ACHN (cell line): Measurements from ENCODE around the gene CHRNG.
"Not testable (repeated sequence)": the region's sequence is repeated elsewhere in the genome, so short reads cannot be mapped to it uniquely, and the experiment has no call there.

Experiments
- DNase-seq: peaks from one replicate; pipeline ENCODE4 v3.0.0-alpha.2; 2015
- in situ Hi-C: cut with HindIII; loops from 2 replicates; pipeline ENCODE4 v1.10.0; 2017; ENCODE audit warnings: low sequenced_read_pairs, low pct_ligation_motif_present, low pct_unique_long_range_greater_than_20kb

The CHRNG gene

DNA sequence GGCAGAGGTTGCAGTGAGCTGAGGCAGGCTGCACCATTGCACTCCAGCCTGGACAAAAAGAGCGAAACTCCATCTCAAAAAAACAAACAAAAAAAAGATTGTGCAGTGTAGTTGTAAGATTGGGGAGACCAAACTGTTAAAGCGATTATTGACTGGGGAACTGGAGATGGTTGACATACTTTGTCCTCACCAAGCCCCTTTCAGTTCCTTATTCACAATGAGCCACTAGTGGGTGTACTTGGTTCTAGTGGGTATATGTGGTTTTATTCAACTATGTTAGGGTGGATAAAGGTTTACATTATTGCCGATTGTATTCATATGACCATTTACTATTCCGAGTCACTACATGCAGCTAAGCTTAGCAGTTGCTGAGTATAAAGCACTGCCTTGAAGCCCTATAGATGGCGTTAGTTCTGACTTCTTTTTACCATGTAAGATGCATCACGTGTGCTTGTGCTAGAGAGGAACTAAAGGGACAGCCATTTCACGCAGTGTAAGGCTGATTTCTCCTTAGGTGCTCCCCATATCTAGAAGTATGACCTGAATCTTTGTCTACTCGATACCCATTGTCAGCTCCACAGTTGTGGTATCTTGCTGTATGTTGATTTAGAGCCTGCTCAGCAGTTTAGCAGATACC, 23.1 kb downstream of the CHRNG start:
- DNase-seq = no peak
- in situ Hi-C loops = no loop called here

DNA sequence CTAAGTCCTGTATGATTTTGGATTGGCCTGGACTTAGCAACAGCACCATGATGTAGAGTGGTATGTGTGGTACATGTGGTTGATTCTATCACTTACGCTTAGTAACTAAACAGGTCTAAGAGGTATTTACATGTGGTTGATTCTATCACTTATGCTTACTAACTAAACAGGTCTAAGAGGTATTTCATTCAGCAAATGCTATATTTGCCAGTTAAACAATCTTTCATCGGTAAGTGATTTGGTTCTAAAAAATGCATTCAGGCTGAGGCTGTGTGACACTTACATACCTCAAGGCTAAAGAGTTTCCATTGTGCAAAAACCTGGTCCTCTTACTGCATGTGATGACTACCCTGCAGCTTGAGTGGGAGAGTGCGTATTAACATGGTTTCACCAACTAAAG, 24.1 kb downstream of the CHRNG start:
- DNase-seq = no peak
- in situ Hi-C loops = no loop called here

DNA sequence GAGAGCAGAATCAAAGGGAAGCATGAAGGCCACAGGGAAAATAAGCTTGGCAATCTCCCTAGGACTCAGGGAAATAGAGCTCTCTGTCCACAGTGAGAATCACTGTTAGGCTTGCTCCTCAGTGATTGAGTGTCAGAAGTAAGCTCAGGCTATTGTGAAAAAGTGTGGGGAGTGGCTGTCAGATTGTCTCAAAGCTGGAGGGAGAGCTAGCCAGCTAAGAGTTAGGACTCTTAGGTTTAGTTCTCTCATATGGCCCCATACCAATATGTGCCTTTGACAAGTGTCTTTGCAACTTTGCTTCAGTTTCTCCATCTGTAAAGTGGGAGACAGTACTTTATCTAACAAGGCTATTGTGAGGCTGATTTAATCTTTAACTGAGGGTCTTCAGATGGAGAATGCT, 28.2 kb downstream of the CHRNG start:
- in situ Hi-C loops = no loop called here
- DNase-seq = no peak

DNA sequence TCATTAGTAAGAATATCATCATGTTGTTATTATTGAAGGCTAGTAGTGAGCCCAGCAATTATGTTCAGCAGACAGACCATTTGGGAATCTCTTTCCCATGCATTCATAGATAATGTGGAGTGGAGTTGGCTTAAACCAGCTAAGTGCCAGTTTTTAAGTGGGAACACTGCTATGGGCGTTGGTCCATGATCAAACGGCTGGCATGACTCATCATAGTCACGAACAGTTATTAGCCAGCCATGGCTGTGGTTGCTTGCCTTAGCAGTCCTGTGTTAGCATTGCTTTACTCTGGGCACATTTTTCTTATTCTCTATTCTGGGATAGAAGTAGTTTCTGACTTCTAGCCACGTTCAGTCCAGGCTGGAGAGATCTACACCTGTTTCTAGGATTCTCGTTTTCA, 28.7 kb downstream of the CHRNG start:
- DNase-seq = peak; percentile 81
- in situ Hi-C loops = no loop called here

DNA sequence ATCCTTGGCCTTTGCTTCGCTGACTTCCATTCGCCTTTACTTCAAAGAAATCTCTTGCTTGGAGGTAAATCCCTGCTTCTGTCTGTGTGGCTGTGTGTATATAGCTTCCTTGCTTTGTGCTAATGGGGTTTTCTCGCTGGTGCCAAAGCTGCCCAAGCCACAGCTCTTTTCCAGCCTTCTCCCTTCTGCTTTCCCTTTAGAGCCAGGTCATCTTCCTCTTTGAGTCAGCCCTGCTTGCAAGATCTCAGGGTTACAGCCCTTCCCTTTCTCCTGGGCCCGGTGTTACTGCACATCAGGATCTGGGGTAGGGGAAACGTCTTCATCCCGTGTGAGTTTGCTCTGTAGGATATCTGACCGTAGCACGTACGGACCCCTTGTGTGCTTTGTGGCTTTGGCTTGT, 30.0 kb downstream of the CHRNG start:
- DNase-seq = no peak
- in situ Hi-C loops = no loop called here

DNA sequence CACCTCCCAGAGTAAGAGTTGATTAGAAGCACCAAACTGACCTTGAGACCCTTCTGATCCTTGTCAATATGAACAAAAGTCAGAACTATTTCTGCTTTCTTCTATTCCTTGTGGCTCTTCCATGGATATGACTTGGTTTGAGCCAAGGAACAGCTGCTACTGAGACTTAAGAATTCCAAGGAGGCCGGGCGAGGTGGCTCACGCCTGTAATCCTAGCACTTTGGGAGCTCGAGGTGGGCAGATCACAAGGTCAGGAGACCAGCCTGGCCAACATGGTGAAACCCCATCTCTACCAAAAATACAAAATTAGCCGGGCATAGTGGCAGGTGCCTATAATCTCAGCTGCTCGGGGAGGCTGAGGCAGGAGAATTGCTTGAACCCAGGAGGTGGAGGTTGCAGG, 31.0 kb downstream of the CHRNG start:
- in situ Hi-C loops, DNase-seq: not testable (repeated sequence)

DNA sequence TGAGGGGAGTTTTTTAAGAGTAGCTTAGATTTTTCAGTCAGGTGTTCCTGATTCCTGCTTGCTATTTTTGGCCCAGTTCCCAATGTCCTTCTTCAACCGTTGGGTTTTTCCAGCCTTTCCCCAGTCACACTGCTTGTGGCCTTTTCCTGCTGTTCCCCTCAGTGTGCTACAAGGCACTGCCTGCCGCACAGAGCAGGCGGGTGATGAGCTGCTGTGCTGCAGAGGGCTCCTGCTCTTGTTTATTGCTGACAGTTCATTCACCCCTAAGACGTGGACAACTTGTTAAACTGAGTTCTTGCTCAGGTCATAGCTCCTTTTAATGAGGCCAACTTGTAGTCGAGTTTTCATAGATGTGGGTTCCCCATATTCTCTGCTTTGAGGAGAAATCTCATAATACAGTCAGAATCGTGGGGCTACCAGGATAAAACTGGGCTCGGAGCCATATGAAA, 31.6 kb downstream of the CHRNG start:
- in situ Hi-C loops = no loop called here
- no peak for DNase-seq

DNA sequence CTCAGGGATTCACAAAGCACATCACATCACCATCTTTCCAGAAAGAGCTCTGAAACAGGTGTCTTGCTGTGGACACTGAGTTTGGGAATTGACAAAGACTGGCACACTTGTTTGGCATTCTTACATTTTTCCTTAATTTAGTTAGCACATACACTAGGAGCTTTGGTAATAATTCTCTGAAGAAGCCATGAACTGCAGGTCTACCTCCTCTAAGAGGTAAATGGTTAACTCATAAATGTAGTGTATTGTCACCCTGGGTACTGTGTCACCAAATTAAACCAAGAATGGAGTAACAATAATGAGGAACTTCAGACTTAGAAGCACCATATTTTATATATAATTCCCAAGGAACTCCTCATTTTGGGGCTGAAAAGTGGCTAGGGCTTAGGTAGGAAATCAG, 33.5 kb downstream of the CHRNG start:
- peak; percentile 33 for DNase-seq
- in situ Hi-C loops = no loop called here

DNA sequence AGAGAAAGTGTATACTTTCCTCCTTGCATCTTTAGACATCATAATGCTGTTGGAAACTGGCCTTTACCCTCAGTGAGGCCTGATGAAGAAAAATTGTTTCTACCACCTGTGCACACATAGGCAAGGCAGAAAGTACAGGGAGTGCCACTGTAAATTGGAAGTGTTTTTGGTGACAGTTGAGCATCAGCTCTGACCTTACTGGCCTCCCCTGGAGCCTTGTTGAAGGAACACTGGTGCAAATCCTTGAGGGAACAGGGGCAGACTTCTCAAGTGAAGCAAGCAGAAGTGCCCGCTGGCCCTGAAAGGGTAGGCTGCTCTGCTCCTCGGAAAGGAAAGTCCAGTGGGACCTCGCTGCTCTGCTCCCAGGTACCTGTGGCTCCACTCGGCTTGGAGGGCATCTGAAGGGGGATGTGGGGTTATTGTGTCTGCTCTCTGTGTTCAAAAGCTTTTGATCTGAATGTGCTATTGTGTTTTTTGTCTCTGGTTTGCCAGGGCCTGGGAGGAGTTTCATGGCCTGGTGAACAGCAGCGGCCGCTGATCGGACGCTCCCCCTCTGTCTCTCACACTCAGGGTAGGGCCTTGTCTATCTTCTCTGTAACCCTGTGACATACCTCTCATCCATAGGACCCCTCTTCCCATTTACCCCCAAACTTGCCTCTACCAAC, 34.4 kb downstream of the CHRNG start:
- in situ Hi-C loops = no loop called here

DNA sequence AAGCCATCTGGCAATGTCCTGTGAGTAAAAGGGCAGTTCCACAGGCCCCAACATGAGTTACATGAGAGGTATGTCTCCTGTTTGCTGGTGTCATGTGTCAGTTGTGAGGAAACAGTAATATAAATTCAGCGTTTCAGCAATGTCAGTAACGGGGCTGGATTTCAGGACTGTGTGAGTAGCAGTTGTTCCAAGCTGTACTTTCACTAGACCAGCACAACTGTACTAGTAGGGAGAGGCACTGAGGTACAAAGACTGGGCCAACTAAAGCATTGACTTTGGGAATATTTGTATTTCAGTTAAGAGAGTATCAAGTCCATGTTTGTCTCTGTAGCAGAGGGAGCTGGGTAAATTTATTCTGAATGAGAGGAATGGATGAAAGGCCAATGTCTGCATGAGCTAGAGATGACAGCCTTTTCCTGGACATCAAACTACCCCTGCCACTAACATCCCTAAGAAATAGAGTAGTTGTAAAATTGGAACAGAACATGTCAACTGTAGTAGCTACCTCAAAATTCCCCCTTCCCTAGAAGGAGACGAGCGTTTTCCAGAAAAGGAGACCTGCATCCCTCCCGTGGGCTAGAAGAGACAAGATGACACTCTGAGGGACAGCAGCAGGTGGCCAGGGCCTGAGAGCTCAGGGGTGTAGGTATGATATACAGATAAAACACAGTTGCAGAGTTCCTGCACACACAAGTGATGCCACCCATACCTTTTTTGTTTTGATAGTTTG, 35.3 kb downstream of the CHRNG start:
- in situ Hi-C loops = no loop called here
- DNase-seq = no peak

More for the DNA sequence above, 34.4 kb downstream of the CHRNG start:
- no peak for DNase-seq

DNA sequence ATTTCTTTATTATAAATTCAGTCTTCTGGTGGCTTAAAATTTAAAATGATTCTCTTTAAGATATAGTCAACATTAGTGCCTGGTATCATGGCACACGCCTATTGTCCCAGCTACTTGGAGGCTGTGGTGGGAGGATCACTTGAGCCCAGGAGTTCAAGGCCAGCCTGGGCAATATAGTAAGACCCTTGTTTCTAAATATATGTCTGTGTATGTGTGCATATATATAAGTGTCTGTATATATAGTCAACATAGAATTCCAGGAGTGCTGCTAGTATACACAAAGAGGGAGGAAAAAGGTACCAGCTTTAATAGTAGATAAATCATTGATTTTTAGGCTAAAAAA, 35.9 kb downstream of the CHRNG start:
- in situ Hi-C loops = no loop called here

DNA sequence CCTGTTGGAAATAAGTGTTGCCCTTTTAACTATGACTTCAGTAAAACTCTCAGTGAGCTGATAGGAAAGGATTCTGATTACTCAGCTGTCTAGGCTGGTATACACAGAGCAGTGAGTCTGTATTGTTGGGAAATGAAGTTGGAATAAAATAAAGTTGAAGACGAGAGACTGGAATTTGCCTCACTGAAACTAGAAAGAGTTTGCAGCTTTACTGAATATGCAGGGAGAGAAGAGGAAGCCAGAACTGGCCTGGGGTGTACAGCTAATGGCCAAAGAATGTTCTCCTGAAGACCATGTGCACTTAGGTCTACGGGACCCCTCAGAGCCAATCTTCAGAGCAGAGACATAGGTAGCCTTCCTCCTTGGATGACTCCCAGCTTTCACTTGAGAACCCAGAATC, 37.5 kb downstream of the CHRNG start:
- in situ Hi-C loops = no loop called here
- DNase-seq = no peak

More for the DNA sequence above, 35.9 kb downstream of the CHRNG start:
- no peak for DNase-seq

DNA sequence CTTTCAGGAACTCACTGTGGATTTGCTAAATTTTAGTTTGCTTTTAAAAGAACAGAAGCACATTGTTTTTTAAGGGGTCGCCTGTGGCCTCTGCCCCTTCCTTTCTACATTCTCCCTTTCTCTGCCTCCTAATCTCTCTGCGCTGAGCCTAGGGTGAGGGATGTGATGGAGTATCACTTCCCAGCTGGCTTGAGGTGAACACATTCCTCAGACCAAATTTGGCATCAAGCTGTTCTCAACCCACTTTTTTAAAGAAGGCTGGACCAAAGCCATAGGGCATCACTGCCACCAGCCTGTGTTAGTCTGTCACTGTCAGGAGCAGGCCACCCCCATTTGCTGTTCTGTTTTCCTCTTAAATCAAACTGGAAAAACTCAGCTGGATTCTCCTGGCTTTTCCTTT, 38.3 kb downstream of the CHRNG start:
- DNase-seq = no peak
- in situ Hi-C loops = no loop called here

DNA sequence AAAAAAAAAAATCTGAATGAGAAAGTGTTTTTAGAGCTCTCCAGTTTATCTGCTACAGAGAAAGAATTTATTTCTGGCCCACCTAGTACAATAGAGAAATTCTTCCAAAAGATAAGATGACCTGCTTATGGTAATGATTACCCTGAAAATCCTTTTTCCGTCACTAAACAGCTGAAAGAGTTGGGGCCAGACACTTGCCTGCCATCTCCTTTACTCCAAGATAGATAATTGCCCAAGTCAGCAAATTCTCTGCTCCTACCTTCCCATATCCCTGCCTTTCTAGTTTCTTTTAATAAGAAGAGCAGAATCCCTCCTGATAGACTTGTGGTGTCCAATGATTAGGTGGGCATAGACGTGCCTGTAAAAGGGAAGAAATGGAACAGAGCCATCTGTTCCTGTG, 39.1 kb downstream of the CHRNG start:
- no peak for DNase-seq
- in situ Hi-C loops = no loop called here

DNA sequence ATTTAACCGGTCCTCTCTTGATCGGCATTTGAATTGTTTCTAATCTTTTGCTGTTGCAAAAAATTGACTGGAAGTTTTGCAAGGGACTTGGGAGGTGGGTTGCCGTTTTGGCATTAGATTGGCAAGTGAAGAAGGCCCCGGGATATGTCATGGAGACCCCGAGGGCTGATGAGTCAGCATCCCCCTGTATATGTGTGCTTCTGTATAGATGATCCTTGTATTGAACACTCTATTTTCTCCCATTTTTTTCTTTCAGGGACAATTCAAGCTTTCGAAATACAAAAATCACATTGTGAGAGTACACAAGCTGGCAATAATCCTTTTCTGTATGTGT, 41.1 kb downstream of the CHRNG start:
- no peak for DNase-seq
- in situ Hi-C loops = no loop called here

DNA sequence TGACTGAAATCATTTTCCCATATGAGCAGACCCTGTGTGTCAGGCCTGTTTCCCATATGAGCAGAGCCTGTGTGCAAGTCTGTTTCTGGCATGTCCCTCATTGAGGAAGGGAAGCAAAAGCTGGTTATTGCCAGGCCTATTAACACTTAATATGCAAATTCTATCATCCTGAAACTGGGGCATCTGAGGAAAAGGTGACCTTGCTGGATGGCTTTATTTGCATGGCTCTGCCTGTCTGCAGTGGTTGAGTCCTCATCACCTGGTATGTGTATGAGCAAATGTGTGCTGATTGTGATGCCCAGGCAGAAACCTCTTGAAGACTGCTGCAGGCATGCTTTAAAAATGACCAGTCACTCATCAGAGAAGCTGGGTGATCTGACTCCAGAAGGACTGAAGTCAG, 42.2 kb downstream of the CHRNG start:
- DNase-seq = no peak
- in situ Hi-C loops = no loop called here

DNA sequence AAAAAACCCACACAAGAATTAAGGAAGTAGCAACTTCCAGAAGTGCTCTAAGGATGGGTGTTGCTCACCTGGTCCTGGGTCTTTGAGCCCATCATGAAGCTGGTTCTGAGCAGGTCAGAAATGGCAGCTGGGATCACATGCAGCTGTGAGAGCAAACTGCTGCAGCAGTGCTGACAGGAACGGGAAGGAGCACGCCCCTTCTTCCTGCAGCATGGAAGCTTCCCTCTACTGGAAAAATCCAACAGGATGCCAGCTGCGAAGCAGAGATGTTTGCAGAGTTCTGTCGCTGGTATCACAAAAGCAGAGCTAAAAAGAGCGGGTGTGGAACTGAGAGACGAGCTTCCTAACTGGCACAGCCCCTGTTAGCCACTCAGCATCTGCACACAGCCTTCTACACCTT, 44.7 kb downstream of the CHRNG start:
- in situ Hi-C loops = no loop called here
- DNase-seq = no peak

DNA sequence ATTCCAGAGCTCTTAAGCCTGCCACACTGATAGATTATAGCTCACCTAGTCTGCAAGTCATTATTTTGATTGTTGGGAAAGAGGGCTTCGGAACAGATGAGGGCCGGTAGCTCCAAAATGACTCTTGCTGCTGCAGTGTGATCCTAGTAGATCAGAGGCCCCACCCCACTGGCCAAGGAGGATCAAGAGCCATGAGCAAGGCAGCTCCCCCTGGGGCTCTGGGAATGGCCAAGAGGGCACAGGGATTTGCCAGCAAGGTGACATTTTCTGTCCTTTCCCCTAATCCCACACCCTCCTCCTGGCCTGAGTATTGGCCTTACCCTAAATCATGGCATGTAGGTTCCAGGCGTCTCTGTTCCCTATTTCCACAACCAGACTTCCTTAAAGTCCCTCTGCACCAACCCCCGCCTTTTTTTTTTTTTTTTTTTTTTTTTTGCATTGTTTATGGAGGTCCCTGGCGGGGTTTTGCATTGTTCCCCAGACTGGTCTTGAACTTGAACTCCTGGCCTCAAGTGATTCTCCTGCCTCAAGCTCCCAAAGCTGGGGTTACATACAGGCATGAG, 47.5 kb downstream of the CHRNG start:
- no peak for DNase-seq
- in situ Hi-C loops = no loop called here

DNA sequence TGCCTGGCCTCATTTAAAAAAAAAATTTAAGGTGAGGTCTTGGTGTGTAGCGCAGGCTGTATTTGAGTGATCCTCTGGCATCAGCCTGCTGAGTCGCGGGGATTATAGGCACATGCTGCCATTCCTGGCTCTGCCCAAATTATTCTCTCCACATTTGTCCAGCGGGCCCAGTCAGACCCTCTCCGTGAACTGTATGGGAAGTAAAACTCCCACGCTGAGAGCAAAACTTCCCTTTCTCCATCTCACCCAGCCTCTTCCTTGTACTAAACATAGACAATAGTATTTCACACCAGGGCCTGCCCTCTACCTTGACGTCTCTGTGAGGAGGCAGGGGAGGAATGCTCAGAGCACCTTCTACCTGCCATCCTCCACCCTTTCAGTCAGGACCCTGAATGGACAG, 48.0 kb downstream of the CHRNG start:
- DNase-seq = no peak
- in situ Hi-C loops = no loop called here

DNA sequence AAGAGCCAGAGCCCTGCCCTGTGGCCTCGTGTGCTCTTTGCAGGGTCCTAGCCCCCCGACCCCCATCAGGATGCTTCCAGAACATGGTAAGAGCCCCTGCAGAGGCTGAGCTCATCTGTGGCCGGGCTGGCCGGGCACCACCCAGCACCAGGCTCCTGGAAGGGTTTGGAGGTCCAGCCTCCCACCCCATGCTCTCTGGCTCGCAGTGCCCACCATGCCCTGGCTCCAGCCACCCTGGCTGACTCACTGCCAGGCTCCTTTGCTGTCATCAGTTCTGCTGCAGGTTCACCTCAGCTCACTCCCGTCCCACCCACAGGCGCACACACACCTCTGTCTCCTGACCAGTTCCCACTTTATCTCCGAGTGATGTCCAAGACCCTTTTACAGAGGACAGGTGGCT, 48.5 kb downstream of the CHRNG start:
- DNase-seq = no peak
- in situ Hi-C loops = no loop called here
